HFF-Myc (cell line): ENCODE measurements around the gene MATR3.

Experiments used
- DNase-seq: peaks from one replicate; pipeline ENCODE4 v3.0.0-alpha.2; 2011; ENCODE audit warnings: low read depth; ENCODE audit errors: extremely low read depth
- H3K4me3 ChIP-seq: replicated peaks from 2 replicates; pipeline ENCODE4 v1.5.1; 2011; ENCODE audit warnings: low read depth, mild to moderate bottlenecking, control low read depth, low read length
- TF ChIP-seq, protein P1 (sequence below): IDR thresholded peaks from 2 replicates; pipeline ENCODE4 v1.5.1; 2012; ENCODE audit warnings: mild to moderate bottlenecking, low read depth, low read length, control low read depth; ENCODE audit errors: missing control alignments

The MATR3 gene

DNA sequence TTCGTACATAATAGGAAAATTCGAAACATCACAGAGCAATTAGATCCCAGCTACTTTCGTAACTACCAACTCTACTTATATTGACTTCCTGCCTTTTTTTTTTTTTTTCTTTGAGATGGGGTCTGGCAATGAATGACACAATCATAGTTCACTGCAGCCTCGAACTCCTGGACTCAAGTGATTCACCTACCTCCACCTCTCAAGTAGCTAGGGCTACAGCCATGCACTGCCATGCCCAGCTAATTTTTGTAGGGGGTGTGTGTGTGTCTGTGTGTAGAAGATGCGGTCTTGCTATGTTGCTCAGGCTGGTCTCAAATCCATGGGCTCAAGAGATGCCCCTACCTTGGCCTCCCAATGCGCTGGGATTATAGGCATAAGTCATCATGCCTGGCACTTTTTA, 42.3 kb downstream of the MATR3 start:
- no peak for DNase-seq
- TF ChIP-seq, protein P1, sequence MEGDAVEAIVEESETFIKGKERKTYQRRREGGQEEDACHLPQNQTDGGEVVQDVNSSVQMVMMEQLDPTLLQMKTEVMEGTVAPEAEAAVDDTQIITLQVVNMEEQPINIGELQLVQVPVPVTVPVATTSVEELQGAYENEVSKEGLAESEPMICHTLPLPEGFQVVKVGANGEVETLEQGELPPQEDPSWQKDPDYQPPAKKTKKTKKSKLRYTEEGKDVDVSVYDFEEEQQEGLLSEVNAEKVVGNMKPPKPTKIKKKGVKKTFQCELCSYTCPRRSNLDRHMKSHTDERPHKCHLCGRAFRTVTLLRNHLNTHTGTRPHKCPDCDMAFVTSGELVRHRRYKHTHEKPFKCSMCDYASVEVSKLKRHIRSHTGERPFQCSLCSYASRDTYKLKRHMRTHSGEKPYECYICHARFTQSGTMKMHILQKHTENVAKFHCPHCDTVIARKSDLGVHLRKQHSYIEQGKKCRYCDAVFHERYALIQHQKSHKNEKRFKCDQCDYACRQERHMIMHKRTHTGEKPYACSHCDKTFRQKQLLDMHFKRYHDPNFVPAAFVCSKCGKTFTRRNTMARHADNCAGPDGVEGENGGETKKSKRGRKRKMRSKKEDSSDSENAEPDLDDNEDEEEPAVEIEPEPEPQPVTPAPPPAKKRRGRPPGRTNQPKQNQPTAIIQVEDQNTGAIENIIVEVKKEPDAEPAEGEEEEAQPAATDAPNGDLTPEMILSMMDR = no peak

DNA sequence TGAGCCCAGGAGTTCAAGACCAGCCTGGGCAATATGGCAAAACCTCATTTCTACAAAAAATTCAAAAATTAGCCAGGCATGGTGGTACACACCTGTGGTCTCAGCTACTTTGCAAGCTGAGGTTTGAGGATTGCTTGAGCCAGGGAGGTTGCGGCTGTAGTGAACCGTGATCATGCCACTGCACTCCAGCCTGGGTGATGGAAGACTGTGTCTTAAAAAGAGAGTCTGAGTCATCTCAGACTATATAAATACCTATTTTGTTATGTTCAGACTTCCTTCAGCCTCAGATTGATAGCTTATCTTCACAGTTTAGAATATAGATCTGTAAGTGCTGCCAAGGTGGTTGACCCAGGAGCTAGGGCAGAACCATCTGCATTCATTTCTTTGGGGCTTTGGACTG, 46.5 kb downstream of the MATR3 start:
- no peak overlapping the region for H3K4me3 ChIP-seq
- TF ChIP-seq, protein P1 = no peak
- DNase-seq = no peak

More for the DNA sequence above, 42.3 kb downstream of the MATR3 start:
- no peak overlapping the region for H3K4me3 ChIP-seq

DNA sequence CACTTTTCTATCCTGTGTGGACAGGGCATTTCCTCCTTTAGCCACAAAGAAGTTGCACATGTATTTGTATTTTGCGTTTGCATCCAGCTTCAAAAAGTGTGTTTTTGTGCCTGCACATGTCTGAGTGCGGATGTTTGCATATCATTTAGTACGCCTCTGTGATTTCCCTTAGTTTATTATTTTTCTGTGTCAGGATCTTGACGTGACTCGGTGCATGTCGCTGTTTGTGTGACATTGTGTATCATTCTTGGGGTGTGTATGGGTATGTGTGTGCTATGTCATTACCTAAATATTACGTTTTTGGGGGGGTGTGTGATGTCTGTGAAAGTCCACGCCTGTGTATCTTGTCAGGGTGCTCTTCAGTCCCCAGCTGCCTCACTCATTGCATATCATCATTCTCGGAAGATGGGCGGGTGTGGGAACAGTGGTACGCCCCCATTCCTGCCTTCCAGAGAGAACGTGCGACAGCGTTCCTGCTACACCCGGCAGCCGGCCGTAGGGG, 47.7 kb downstream of the MATR3 start:
- DNase-seq = no peak
- TF ChIP-seq, protein P1 = no peak
- peak overlapping the region; percentile 97 for H3K4me3 ChIP-seq

DNA sequence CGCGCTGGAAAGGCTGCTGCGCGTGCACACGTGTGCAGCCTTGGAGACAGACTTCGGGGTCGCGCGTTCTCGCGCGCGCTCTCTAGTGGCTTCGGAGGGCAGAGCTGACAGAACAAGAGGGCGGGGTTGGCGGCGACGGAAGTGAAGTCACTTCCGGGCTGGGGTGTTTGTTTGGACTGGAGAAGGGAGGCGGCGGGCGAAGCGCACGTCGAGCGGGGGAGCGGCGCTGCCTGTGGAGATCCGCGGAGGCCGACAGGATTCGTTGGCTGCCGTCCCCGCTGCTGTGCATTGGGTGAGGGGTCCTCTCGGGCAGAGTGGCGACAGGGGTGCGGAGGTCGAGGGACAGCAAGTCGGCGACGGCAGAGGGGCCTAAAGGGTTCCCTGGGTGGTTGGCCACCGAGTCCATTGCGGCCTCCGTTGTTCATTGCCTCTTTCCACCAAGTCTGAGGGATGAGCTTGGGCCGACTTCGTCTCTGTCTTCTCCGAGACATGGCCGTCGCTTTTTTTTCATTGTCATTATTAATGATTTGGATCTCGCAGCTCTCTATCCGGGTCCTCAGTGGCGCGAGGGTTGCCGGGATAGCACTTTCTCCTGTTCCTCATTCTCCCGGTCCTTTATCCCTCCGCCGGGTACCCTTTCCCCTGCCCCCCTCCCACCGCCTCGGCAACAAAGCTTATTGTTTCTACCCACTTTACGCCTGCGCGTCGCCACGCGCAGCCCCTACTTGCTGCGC, 48.3 kb downstream of the MATR3 start, which contains the start of gene PAIP2:
Gene PAIP2, plus strand, starts transcription at position 166 of the 734 bp plus-strand sequence. CDS start 21,931 bp downstream, outside the sequence.
- DNase-seq = peak; percentile 91
- TF ChIP-seq, protein P1 = peak; percentile 74
- H3K4me3 ChIP-seq = peak within 1 kb of the TSS; percentile 97

DNA sequence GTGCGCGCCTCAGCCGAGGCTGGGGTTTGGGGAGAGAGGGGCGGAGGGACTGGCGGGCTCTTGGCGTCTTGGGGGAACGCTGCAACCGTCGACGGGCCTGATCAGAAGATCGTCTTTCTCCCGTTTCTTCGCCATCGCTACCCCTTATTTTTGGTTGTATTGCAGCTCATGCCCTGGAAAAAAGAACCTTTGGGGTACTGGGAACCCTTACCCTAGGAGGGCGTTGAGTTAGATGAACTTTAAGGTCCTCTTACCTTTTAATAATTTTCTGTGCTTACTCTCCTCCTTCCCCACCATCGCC, 48.8 kb downstream of the MATR3 start:
- DNase-seq = no peak
- TF ChIP-seq, protein P1 = no peak
- H3K4me3 ChIP-seq = peak overlapping the region; percentile 97

DNA sequence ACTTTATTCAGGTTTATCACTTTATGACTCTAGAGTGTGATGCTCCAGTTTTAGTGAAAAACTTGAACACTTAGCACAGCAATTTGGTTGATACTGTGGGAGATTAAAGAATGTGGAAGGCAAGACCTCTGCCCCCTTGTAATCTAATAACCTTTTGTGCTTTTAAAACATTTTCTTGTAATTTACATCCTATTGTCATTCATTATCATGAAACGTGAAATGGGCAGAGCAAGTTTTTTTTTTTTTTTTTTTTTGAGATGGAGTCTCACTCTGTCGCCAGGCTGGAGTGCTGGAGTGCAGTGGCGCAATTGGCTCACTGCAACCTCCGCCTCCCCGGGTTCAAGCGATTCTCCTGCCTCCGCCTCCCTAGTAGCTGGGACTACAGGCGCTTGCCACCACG, 49.9 kb downstream of the MATR3 start:
- DNase-seq = no peak
- TF ChIP-seq, protein P1 = no peak
- H3K4me3 ChIP-seq = peak overlapping the region; percentile 97
